ENCODE data around the gene BCR. TPM values are rescaled to one million over a fixed set of nuclear protein-coding genes. Genes with fewer than 3 reads are reported as not detected.

BCR gene
- total RNA-seq, 1 donor from 2014 or later = 69.0 TPM

DNA sequence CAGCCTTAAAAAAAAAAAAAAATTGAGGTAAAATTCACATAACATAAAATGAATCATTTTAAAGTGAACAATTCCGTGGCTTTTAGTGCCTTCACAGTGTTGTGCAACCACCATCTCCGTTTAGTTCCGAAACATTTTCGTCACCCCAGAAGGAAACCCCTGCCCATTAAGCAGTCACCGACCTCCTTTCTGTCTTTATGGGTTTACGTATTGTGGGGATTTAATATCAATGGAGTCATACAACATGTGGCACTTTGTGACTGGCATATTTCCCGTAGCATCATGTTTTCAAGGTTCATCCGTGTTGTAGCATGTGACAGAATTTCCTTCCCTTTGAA lies 65.5 kb downstream of the BCR start:
- DNase-seq (ENCODE audit: low read depth) = no peak
- TF ChIP-seq, protein P1, sequence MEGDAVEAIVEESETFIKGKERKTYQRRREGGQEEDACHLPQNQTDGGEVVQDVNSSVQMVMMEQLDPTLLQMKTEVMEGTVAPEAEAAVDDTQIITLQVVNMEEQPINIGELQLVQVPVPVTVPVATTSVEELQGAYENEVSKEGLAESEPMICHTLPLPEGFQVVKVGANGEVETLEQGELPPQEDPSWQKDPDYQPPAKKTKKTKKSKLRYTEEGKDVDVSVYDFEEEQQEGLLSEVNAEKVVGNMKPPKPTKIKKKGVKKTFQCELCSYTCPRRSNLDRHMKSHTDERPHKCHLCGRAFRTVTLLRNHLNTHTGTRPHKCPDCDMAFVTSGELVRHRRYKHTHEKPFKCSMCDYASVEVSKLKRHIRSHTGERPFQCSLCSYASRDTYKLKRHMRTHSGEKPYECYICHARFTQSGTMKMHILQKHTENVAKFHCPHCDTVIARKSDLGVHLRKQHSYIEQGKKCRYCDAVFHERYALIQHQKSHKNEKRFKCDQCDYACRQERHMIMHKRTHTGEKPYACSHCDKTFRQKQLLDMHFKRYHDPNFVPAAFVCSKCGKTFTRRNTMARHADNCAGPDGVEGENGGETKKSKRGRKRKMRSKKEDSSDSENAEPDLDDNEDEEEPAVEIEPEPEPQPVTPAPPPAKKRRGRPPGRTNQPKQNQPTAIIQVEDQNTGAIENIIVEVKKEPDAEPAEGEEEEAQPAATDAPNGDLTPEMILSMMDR (conservative IDR thresholded peaks at IDR 0.05; ENCODE audit: low read depth, low read length) = no peak

DNA sequence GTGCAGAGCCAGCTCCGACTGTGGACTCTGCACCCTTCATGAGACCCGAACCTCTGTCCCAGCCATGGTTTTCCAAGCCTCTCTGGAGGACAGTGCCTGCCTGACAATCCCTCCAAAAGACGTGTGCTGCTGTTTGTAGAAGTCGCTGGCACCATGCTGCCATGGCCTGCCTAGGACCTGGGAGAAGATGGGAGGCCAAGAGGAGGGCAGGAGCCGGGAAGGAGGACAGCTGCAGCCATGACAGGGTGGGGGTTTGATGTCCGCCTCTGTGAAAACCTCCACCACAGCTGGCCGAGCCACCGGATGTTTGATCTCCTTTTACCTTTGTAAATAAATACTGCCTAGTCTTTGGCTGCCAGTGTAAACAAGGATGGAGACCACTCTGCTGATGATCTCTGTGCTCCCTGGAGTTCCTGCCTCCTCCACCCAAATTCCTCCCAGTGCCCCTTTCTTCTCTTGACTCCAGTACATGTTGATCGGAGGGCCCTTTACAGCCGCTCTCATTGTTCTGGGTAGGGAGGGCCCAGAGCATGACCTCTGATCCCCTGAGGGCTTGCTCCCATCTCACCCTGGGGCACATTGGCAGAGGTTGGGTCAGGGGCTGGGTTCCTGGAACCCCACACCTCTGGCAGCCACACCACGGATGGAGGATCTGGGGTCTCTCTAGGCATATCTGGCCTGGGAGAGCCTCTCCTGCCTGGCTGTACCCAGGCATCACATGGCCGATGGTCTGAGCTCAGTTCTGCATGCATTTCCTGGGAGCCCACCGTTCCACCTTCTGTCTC lies 66.9 kb downstream of the BCR start:
- TF ChIP-seq, protein P1 (conservative IDR thresholded peaks at IDR 0.05; ENCODE audit: low read depth, low read length) = no peak
- no peak for DNase-seq (ENCODE audit: low read depth)
- H3K4me3 ChIP-seq (ENCODE audit: low read depth, low read length) = no peak overlapping the region

More for the DNA sequence above, 65.5 kb downstream of the BCR start:
- no peak overlapping the region for H3K4me3 ChIP-seq (ENCODE audit: low read depth, low read length)

DNA sequence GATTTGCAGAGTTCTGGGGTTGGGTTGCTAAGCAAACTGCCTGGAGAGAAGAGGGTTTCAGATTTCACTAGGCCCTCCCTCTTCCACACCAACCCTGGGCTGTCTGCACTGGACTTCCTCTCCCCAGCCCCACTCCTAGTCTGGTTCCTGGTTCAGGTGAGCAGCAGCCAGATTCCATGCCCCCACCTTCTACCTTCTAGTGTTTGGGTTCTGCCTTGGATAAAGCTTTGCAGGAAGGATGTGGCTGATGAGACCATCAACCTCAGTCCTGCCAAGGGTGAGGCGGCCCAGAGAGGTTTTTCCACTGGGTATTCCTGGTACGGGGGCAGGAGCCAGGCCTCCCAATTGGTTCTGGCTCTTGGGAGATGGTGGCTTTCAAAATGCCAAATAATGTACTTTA lies 68.3 kb downstream of the BCR start:
- TF ChIP-seq, protein P1 (conservative IDR thresholded peaks at IDR 0.05; ENCODE audit: low read depth, low read length) = no peak
- no peak overlapping the region for H3K4me3 ChIP-seq (ENCODE audit: low read depth, low read length)
- DNase-seq (ENCODE audit: low read depth) = no peak

DNA sequence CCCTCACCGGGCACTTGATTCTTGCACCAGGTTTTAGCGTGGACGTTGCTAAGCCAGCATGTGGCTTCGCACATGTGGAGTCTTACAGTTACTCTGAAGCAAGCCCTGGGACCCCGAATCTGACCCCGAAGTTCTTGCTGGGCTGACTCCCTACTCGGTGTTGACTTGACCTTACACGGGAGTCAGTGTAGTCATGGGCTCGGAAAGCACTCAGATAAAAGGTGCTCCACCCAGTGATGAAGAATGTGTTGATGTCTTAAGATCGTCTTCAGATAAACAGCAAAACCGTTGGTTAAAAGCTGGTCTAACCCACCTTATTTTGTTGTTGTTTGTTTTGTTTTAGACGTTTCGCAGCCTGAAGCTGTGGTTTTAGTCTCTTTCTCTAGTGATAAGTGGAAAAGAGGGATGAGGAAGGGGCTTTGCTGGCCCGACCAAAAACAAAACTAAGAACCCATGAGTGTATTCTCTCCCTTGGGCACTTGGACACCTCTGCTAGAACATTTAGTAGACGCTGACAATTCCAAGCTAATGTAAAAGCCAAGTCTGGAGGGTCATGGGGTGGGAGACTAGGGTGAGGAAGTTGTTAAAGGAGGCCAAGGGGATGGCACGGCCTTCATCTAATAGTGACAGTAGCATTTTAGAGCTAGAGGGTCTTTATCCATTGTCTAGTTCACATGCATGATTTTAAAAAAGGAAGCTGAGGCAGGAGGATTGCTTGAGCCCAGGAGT lies 69.9 kb downstream of the BCR start:
- H3K4me3 ChIP-seq (ENCODE audit: low read depth, low read length) = no peak overlapping the region
- TF ChIP-seq, protein P1 (conservative IDR thresholded peaks at IDR 0.05; ENCODE audit: low read depth, low read length) = no peak
- DNase-seq (ENCODE audit: low read depth) = no peak

DNA sequence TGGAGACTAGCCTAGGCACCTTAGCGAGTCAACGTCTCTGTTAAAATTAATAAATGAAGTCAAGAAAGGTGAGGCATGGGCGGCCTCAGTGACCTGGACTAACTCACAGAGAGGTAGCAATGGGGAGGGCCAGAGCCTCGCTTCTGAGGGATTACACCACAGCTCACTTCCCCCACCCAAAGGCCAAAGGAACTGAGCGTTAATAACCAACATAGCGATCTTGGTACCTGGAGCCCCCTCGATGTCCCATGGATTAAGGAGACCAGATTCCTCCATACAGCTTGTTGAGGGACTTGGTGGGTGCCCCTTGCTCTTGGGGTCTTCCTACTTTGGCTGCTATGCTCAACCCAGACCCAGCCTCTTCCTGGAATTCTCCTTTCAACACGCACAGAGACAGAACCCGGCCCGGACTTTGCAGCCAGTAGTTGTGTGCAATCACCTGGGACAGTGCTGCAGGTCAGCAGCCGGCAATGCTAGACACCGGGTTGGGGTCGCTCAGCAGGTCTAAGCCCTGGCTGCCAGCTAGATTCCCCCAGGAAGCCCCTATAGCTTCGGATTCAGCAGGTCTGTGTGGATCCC lies 70.6 kb downstream of the BCR start:
- H3K4me3 ChIP-seq (ENCODE audit: low read depth, low read length) = no peak overlapping the region
- no peak for DNase-seq (ENCODE audit: low read depth)
- TF ChIP-seq, protein P1 (conservative IDR thresholded peaks at IDR 0.05; ENCODE audit: low read depth, low read length) = no peak

DNA sequence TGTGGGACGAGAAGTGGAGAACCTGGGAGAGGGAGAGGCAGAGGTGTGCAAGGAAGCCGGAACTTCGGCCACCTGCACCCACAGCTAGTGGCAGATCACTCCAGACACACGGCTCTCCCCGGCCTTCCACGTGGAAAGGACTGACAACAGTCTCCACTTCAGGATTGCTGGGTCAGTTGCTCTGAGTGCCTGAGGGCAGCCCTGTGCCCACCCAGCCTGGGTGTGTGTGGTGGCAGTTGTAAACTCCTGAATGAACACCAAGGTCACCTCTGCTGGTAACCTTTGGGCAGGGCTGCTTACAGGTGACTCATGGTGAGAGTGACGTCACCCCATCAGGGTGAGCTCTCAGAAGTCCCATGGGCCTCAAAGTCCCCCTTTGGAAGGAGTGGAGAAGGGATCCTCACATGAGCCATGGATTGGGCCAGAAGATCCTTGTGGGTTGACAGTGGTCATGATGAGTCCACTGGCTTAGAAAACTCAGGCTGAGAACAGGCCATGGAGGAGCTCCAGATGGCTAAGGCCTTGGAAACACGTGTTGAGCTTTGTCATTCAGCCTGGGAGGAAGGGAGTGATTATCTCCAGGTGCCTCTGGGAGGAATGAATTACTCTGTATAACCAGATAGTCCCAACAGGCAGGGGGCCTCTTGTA lies 71.3 kb downstream of the BCR start:
- no peak for DNase-seq (ENCODE audit: low read depth)
- H3K4me3 ChIP-seq (ENCODE audit: low read depth, low read length) = no peak overlapping the region
- TF ChIP-seq, protein P1 (conservative IDR thresholded peaks at IDR 0.05; ENCODE audit: low read depth, low read length) = no peak
